Liver (tissue), 9 donors: ENCODE data around the gene PTPN12. TPM values are rescaled to one million over a fixed set of nuclear protein-coding genes. Genes with fewer than 3 reads are reported as not detected.
A peak's percentile ranks its signal among the peaks of the same experiment; 100 is the strongest.

Experiments used
- DNase-seq: peaks from one replicate; pipeline ENCODE4 v3.0.0-alpha.2; 2017; ENCODE audit warnings: low spot score
- H3K27ac ChIP-seq, 2 donors: one replicate each; pipeline ENCODE4 v1.7.0; 2013; ENCODE audit warnings: inconsistent platforms in 2 of 2, low read length in 2 of 2, control low read depth in 1 of 2, low read depth in 1 of 2, mild to moderate bottlenecking in 1 of 2
- H3K27me3 ChIP-seq, 4 donors: one replicate each; pipeline versions ENCODE4 v1.6.1 to v1.7.0; 2013; ENCODE audit warnings: low read length in 3 of 4, inconsistent platforms in 1 of 4, mild to moderate bottlenecking in 1 of 4, moderate library complexity in 1 of 4; ENCODE audit not compliant: control insufficient read depth in 4 of 4, insufficient read depth in 4 of 4
- H3K36me3 ChIP-seq, 4 donors: one replicate each; pipeline versions ENCODE4 v1.6.1 to v1.7.0; 2013; ENCODE audit warnings: low read length in 3 of 4, mild to moderate bottlenecking in 3 of 4, low read depth in 1 of 4, moderate library complexity in 1 of 4; ENCODE audit not compliant: control insufficient read depth in 4 of 4, insufficient read depth in 3 of 4
- H3K4me1 ChIP-seq, 4 donors: one replicate each; pipeline versions ENCODE4 v1.6.1 to v1.7.0; 2013; ENCODE audit warnings: low read length in 3 of 4, mild to moderate bottlenecking in 3 of 4, moderate library complexity in 1 of 4; ENCODE audit not compliant: control insufficient read depth in 4 of 4, insufficient read depth in 4 of 4
- H3K4me3 ChIP-seq, 3 donors: one replicate each; pipeline versions ENCODE4 v1.6.1 to v1.7.0; 2013; ENCODE audit warnings: low read length in 3 of 3, control low read depth in 1 of 3, low read depth in 1 of 3, mild to moderate bottlenecking in 1 of 3
- H3K9ac ChIP-seq, 2 donors: one replicate each; pipeline ENCODE4 v1.7.0; 2013; ENCODE audit warnings: low read length in 2 of 2, mild to moderate bottlenecking in 2 of 2, moderate library complexity in 2 of 2, control low read depth in 1 of 2, low read depth in 1 of 2
- H3K9me3 ChIP-seq, 4 donors: one replicate each; pipeline versions ENCODE4 v1.6.1 to v1.7.0; 2013; ENCODE audit warnings: low read length in 3 of 4; ENCODE audit not compliant: control insufficient read depth in 4 of 4
- ATF3 ChIP-seq: IDR thresholded peaks from 2 replicates; pipeline ENCODE4 v1.6.1; 2016; ENCODE audit warnings: antibody characterized with exemption
- CTCF ChIP-seq: fragments of 150-350 bp; IDR thresholded peaks from 2 replicates; pipeline ENCODE4 v1.5.1; 2017; ENCODE audit warnings: improper control_type of control experiment, low read depth, low read length; ENCODE audit not compliant: missing input control
- FOXA2 ChIP-seq: IDR thresholded peaks from 2 replicates; pipeline ENCODE4 v1.6.1; 2016; ENCODE audit warnings: antibody characterized with exemption
- GABPA ChIP-seq, 2 donors: IDR thresholded peaks in 1 of 2; conservative IDR thresholded peaks in 1 of 2; 2 replicates each; pipeline ENCODE4 v1.6.1; 2016; ENCODE audit warnings: antibody characterized with exemption in 2 of 2, mild to moderate bottlenecking in 1 of 2, moderate library complexity in 1 of 2
- HNF4A ChIP-seq, 2 donors: conservative IDR thresholded peaks; 2 replicates each; pipeline ENCODE4 v1.6.1; 2016; ENCODE audit warnings: antibody characterized with exemption in 2 of 2, mild to moderate bottlenecking in 2 of 2
- HNF4G ChIP-seq: IDR thresholded peaks from 2 replicates; pipeline ENCODE4 v1.6.1; 2016; ENCODE audit warnings: antibody characterized with exemption
- JUND ChIP-seq, 2 donors: IDR thresholded peaks; 2 replicates each; pipeline ENCODE4 v1.6.1; 2016; ENCODE audit warnings: antibody characterized with exemption in 2 of 2
- NR2F2 ChIP-seq: IDR thresholded peaks from 2 replicates; pipeline ENCODE4 v1.6.1; 2016; ENCODE audit warnings: antibody characterized with exemption
- RXRA ChIP-seq, 2 donors: IDR thresholded peaks; 2 replicates each; pipeline ENCODE4 v1.6.1; 2017 to 2018; ENCODE audit warnings: antibody characterized with exemption in 2 of 2, mild to moderate bottlenecking in 1 of 2
- SP1 ChIP-seq: IDR thresholded peaks from 2 replicates; pipeline ENCODE4 v1.6.1; 2018; ENCODE audit warnings: antibody characterized with exemption, mild to moderate bottlenecking
- TAF1 ChIP-seq: conservative IDR thresholded peaks from 2 replicates; pipeline ENCODE4 v1.6.1; 2016; ENCODE audit warnings: antibody characterized with exemption, mild to moderate bottlenecking
- YY1 ChIP-seq: IDR thresholded peaks from 2 replicates; pipeline ENCODE4 v1.6.1; 2016; ENCODE audit warnings: antibody characterized with exemption, mild to moderate bottlenecking
- ZBTB33 ChIP-seq: IDR thresholded peaks from 2 replicates; pipeline ENCODE4 v1.6.1; 2016; ENCODE audit warnings: antibody characterized with exemption
- WGBS: extraction: QIAGEN DNeasy Blood & Tissue Kit; methylation state at CpG from one replicate; pipeline ENCODE4 v1.1.7; 2013; 5-methylcytosine and 5-hydroxymethylcytosine counted together
- polyA plus RNA-seq, 2 donors: library from polyadenylated mRNA; stranded (reverse) in 1 of 2; unstranded in 1 of 2; fragments of 200-250 nt in 1 of 2; fragments of >200 nt in 1 of 2; fragmentation: Nextera tagmentation in 1 of 2; extraction: Ambion mirVana in 1 of 2; gene quantifications; one replicate each; pipeline versions ENCODE4 v1.2.1 to v1.2.3, GENCODE V29; 2013 to 2015
- total RNA-seq, 2 donors: library from RNA; depleted of rRNA; stranded (reverse); fragments of >200 nt; gene quantifications; one replicate each; pipeline ENCODE4 v1.2.3, GENCODE V29; 2014
- TF ChIP-seq, protein P1 (sequence below): IDR thresholded peaks from 2 replicates; pipeline ENCODE4 v1.6.1; 2016; ENCODE audit warnings: antibody characterized with exemption
- TF ChIP-seq, protein P2 (sequence below): IDR thresholded peaks from 2 replicates; pipeline ENCODE4 v1.6.1; 2016; ENCODE audit warnings: antibody characterized with exemption, mild to moderate bottlenecking
- donor health status: healthy.
- donor health status: healthy.
- donor health status: healthy.
- donor health status: healthy.
- donor health status: healthy.

The PTPN12 gene
- total and polyA plus RNA-seq, 4 donors, result 10.1 to 18.6 (median 15.3) TPM

DNA sequence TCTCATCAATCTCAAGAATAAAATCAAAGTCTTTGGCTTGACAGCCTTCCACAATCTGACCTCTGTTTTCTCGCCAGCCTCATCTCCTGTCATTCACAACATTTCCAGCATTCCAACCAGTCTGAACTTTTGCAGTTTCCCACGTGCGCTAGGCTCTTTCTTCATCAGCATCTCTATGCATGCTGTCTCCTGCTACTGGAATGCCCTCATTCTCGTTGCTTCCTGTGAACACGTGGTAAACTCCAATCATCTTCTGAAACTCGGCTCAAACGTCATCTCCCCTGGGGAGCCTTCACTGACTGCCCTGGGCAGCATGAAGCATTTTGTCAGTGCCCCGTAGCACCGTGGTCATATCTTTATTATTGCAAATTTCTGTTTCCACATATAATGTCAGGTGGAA is 146.9 kb downstream of the PTPN12 start:
- Histone ChIP-seq H3K9me3 (no peaks in the 10 kb centered on the region), H3K27me3 (no peaks in the 10 kb centered on the region), H3K4me1 (peaks cover 0 to 5% (median 2%) of the 10 kb centered on the region in 4 donors), H3K4me3 (no peak overlapping the region), H3K27ac (no peak overlapping the region), H3K9ac (no peak overlapping the region), H3K36me3 (peaks cover 3 to 11% (median 4%) of the 10 kb centered on the region in 4 donors)
- 78% methylated on average over 9 of the region's 9 CpGs for WGBS
- TF ChIP-seq JUND (IDR thresholded peaks at IDR 0.05) (no peak), SP1 (no peak), CTCF (no peak), ATF3 (no peak), HNF4G (no peak), TAF1 (no peak), HNF4A (conservative IDR thresholded peaks at IDR 0.05) (no peak), NR2F2 (no peak), RXRA (IDR thresholded peaks at IDR 0.05) (no peak), ZBTB33 (no peak), GABPA (IDR thresholded peaks at IDR 0.05 in 1 of 2, conservative IDR thresholded peaks at IDR 0.05 in 1 of 2) (no peak), YY1 (no peak), FOXA2 (no peak)
- TF ChIP-seq, protein P1, sequence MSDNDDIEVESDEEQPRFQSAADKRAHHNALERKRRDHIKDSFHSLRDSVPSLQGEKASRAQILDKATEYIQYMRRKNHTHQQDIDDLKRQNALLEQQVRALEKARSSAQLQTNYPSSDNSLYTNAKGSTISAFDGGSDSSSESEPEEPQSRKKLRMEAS, result no peak
- TF ChIP-seq, protein P2, sequence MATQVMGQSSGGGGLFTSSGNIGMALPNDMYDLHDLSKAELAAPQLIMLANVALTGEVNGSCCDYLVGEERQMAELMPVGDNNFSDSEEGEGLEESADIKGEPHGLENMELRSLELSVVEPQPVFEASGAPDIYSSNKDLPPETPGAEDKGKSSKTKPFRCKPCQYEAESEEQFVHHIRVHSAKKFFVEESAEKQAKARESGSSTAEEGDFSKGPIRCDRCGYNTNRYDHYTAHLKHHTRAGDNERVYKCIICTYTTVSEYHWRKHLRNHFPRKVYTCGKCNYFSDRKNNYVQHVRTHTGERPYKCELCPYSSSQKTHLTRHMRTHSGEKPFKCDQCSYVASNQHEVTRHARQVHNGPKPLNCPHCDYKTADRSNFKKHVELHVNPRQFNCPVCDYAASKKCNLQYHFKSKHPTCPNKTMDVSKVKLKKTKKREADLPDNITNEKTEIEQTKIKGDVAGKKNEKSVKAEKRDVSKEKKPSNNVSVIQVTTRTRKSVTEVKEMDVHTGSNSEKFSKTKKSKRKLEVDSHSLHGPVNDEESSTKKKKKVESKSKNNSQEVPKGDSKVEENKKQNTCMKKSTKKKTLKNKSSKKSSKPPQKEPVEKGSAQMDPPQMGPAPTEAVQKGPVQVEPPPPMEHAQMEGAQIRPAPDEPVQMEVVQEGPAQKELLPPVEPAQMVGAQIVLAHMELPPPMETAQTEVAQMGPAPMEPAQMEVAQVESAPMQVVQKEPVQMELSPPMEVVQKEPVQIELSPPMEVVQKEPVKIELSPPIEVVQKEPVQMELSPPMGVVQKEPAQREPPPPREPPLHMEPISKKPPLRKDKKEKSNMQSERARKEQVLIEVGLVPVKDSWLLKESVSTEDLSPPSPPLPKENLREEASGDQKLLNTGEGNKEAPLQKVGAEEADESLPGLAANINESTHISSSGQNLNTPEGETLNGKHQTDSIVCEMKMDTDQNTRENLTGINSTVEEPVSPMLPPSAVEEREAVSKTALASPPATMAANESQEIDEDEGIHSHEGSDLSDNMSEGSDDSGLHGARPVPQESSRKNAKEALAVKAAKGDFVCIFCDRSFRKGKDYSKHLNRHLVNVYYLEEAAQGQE, result no peak
- DNase-seq, result no peak

DNA sequence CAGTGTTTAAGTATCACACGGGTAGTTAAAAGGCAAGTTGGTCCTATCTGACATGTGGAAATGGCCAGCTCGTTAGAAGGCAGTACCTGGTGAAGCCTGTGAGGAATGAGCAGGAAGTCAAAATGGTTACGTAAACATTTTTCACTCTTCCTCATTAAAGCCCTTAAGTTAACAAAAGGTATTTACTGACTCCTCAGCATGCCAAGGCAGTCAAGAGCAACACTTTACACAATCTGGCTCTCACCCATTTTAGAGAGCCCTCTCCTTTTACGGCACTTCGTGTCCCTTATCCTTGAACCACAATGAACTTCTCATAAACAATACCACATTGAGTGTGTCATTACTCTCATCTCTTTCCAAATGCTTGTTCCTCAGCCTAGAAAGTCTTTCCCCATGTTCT is 148.1 kb downstream of the PTPN12 start:
- Histone ChIP-seq H3K4me1 (peaks cover 0 to 8% (median 3%) of the 10 kb centered on the region in 4 donors), H3K9me3 (no peaks in the 10 kb centered on the region), H3K4me3 (no peak overlapping the region), H3K9ac (no peak overlapping the region), H3K27ac (peak overlapping the region in 1 of 2 donors; percentile 67), H3K36me3 (peaks cover 3 to 11% (median 4%) of the 10 kb centered on the region in 4 donors), H3K27me3 (no peaks in the 10 kb centered on the region)
- TF ChIP-seq YY1 (peak; percentile 47), HNF4A (conservative IDR thresholded peaks at IDR 0.05) (peak in 1 of 2 donors; percentile 9), RXRA (IDR thresholded peaks at IDR 0.05) (peak in 1 of 2 donors; percentile 12), CTCF (peak; percentile 4), ATF3 (no peak)
- TF ChIP-seq, protein P1, result no peak
- 23% methylated on average over 5 of the region's 5 CpGs for WGBS
- no peak for DNase-seq
